ENCODE results near the gene CCDC172. TPM values are rescaled to one million over a fixed set of nuclear protein-coding genes. Genes with fewer than 3 reads are reported as not detected.

Gene CCDC172
- total and polyA plus RNA-seq, 2 of the 13 experiments (the other 11 are each of a cell fraction or from before 2014, with no cell fraction given): not detected

DNA sequence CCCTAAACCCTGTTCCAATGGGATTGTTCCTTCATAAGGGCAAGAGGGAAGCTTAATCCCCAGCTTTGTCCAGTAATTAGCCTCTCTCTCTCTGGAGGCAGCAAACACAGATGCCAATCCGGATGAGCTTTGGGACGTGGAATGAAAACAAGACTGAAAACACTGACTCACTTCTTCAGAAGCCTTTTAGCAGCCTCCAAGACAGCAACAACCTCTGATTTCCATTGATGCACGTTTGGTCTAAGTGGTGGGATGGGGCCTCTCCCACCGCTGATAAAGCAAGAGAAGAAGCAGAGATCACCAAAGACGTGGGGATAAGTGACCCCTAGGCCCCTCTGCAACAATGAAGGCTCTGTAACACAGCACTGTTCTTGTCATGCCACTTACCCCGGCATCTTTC is 45.4 kb upstream of the CCDC172 start:
- 0% methylated on average over 4 of the region's 6 CpGs for WGBS (ENCODE audit: low lambda C conversion rate)
- no peaks in the 10 kb centered on the region for H4K20me1 ChIP-seq (ENCODE audit: insufficient read depth, low read length)
- H3K27me3 ChIP-seq (ENCODE audit: control insufficient read depth in 1 of 2, insufficient read depth in 2 of 2, low read length in 2 of 2): peaks cover 0 to 10% of the 10 kb centered on the region in 2 experiments; a peak in 3 of 5 replicates
- no peak overlapping the region for H3K27ac ChIP-seq (ENCODE audit: extremely low read length, insufficient read depth, low read length)
- ChIA-PET POLR2A (no interaction called here), CTCF (ENCODE audit: low intra/inter-chr PET ratio, low total read pairs) (no interaction called here)
- TF ChIP-seq BRD4 (CRISPR knock-in tag; IDR thresholded peaks at IDR 0.05): no peak
- no peak for TF ChIP-seq ZFP62 (CRISPR knock-in tag; IDR thresholded peaks at IDR 0.05)
- TF ChIP-seq FOXK1 (CRISPR knock-in tag; IDR thresholded peaks at IDR 0.05; ENCODE audit: borderline replicate concordance, low read depth): no peak
- TF ChIP-seq DNMT3B (CRISPR knock-in tag; conservative IDR thresholded peaks at IDR 0.05): no peak
- no peak overlapping the region for H3K9ac ChIP-seq (ENCODE audit: insufficient read depth, low read depth, low read length)
- H3K9me3 ChIP-seq (ENCODE audit: low read length): no peaks in the 10 kb centered on the region
- no TSS peak for BruUV-seq (replicated peaks)
- H3K79me2 ChIP-seq (ENCODE audit: insufficient read depth, low read length): no peaks in the 10 kb centered on the region
- no peak overlapping the region for H2AFZ ChIP-seq (ENCODE audit: low read length)
- intact Hi-C loops (cut with micrococcal nuclease; ENCODE audit: unreplicated experiment): no loop called here
- ATAC-seq: no peak
- no peak overlapping the region for H3K4me2 ChIP-seq (ENCODE audit: low read depth, low read length)
- in situ Hi-C loops (cut with HindIII; ENCODE audit: extremely low pct_ligation_motif_present, low pct_unique_long_range_greater_than_20kb): no loop called here
- no peaks in the 10 kb centered on the region for H3K36me3 ChIP-seq (replicated peaks in 1 of 2; ENCODE audit: control insufficient read depth in 1 of 2, insufficient read depth in 2 of 2, low read length in 2 of 2)
- FAIRE-seq: no peak
- no peak overlapping the region for H3K4me3 ChIP-seq (replicated peaks in 1 of 3; ENCODE audit: insufficient read depth in 1 of 3, low read depth in 2 of 3, low read length in 3 of 3)
- DNase-seq (ENCODE audit: low spot score): no peak
- no peaks in the 10 kb centered on the region for H3K4me1 ChIP-seq (ENCODE audit: insufficient read depth, low read length)

DNA sequence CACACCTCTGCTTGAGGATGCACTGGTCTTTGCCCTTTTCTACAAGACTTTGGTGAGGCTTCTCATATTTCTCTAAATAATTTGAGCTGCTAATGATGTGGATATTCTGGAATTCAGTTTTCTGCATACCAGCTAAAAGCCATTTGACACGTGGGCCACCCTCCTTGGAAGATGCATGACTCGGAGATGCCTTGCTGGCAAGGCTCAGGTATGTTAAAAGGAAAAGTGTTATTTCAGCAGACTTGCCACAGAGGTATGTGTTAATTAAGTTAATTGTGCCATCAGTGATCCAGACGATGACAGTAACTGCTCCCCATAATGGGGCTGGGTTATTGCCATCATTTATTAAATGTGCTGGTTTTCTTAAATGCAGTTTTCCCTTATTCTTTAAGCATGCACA is 42.5 kb upstream of the CCDC172 start:
- WGBS (ENCODE audit: low lambda C conversion rate): 0% methylated on average over 3 of the region's 3 CpGs
- BruUV-seq (replicated peaks): no TSS peak
- ATAC-seq (no peak), DNase-seq (ENCODE audit: low spot score) (no peak), FAIRE-seq (no peak)
- Histone ChIP-seq H4K20me1 (ENCODE audit: insufficient read depth, low read length) (no peaks in the 10 kb centered on the region), H2AFZ (ENCODE audit: low read length) (no peak overlapping the region), H3K4me1 (ENCODE audit: insufficient read depth, low read length) (no peaks in the 10 kb centered on the region), H3K9ac (ENCODE audit: insufficient read depth, low read depth, low read length) (no peak overlapping the region), H3K4me2 (ENCODE audit: low read depth, low read length) (no peak overlapping the region), H3K27me3 (ENCODE audit: control insufficient read depth in 1 of 2, insufficient read depth in 2 of 2, low read length in 2 of 2) (no peaks in the 10 kb centered on the region), H3K36me3 (replicated peaks in 1 of 2; ENCODE audit: control insufficient read depth in 1 of 2, insufficient read depth in 2 of 2, low read length in 2 of 2) (no peaks in the 10 kb centered on the region), H3K27ac (ENCODE audit: extremely low read length, insufficient read depth, low read length) (no peak overlapping the region), H3K4me3 (replicated peaks in 1 of 3; ENCODE audit: insufficient read depth in 1 of 3, low read depth in 2 of 3, low read length in 3 of 3) (no peak overlapping the region), H3K9me3 (ENCODE audit: low read length) (no peaks in the 10 kb centered on the region), H3K79me2 (ENCODE audit: insufficient read depth, low read length) (no peaks in the 10 kb centered on the region)
- POLR2A ChIA-PET: no interaction called here
- intact Hi-C loops (cut with micrococcal nuclease; ENCODE audit: unreplicated experiment): no loop called here
- in situ Hi-C loops (cut with HindIII; ENCODE audit: extremely low pct_ligation_motif_present, low pct_unique_long_range_greater_than_20kb): loop anchor here (10.0 kb wide), 2 partner anchors 477 to 577 kb away; no protein-coding TSS in a partner anchor
- CTCF ChIA-PET (ENCODE audit: low intra/inter-chr PET ratio, low total read pairs): no interaction called here
- TF ChIP-seq, protein P1, sequence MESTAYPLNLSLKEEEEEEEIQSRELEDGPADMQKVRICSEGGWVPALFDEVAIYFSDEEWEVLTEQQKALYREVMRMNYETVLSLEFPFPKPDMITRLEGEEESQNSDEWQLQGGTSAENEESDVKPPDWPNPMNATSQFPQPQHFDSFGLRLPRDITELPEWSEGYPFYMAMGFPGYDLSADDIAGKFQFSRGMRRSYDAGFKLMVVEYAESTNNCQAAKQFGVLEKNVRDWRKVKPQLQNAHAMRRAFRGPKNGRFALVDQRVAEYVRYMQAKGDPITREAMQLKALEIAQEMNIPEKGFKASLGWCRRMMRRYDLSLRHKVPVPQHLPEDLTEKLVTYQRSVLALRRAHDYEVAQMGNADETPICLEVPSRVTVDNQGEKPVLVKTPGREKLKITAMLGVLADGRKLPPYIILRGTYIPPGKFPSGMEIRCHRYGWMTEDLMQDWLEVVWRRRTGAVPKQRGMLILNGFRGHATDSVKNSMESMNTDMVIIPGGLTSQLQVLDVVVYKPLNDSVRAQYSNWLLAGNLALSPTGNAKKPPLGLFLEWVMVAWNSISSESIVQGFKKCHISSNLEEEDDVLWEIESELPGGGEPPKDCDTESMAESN (CRISPR knock-in tag; conservative IDR thresholded peaks at IDR 0.05): no peak
- no peak for TF ChIP-seq KMT2A (CRISPR knock-in tag; IDR thresholded peaks at IDR 0.05)
- TF ChIP-seq, protein P2, sequence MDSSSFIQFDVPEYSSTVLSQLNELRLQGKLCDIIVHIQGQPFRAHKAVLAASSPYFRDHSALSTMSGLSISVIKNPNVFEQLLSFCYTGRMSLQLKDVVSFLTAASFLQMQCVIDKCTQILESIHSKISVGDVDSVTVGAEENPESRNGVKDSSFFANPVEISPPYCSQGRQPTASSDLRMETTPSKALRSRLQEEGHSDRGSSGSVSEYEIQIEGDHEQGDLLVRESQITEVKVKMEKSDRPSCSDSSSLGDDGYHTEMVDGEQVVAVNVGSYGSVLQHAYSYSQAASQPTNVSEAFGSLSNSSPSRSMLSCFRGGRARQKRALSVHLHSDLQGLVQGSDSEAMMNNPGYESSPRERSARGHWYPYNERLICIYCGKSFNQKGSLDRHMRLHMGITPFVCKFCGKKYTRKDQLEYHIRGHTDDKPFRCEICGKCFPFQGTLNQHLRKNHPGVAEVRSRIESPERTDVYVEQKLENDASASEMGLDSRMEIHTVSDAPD (CRISPR knock-in tag; IDR thresholded peaks at IDR 0.05): no peak
- TF ChIP-seq, protein P3, sequence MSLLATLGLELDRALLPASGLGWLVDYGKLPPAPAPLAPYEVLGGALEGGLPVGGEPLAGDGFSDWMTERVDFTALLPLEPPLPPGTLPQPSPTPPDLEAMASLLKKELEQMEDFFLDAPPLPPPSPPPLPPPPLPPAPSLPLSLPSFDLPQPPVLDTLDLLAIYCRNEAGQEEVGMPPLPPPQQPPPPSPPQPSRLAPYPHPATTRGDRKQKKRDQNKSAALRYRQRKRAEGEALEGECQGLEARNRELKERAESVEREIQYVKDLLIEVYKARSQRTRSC (CRISPR knock-in tag; IDR thresholded peaks at IDR 0.05; ENCODE audit: low read depth): no peak
- TF ChIP-seq, protein P4, sequence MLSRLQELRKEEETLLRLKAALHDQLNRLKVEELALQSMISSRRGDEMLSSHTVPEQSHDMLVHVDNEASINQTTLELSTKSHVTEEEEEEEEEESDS (CRISPR knock-in tag; IDR thresholded peaks at IDR 0.05; ENCODE audit: borderline replicate concordance): no peak
